Ammon's horn (tissue), 1 donor: ENCODE measurements around the gene RNF138.
"Not testable (repeated sequence)": the region's sequence is repeated elsewhere in the genome, so short reads cannot be mapped to it uniquely, and the experiment has no call there.

Source experiments
- DNase-seq: peaks from one replicate; pipeline ENCODE4 v3.0.0-alpha.2; 2016; ENCODE audit warnings: low spot score

Gene RNF138

GRCh38 chr18:32091724-32092421, at the start of gene RNF138:
TSS of gene RNF138 (plus strand) at chr18:32091874. CDS start at chr18:32092777, 903 bp downstream.
- peak; percentile 90 for DNase-seq

GRCh38 chr18:32042337-32042736, 49.3 kb upstream of the RNF138 start:
- DNase-seq = peak; percentile 28

- DNase-seq = peak; percentile 64
Measured at GRCh38 chr18:32048507-32049091, 43.1 kb upstream of the RNF138 start.

GRCh38 chr18:32049393-32050171, 42.1 kb upstream of the RNF138 start:
- peak; percentile 48 for DNase-seq

- DNase-seq = no peak
Measured at GRCh38 chr18:32056613-32057358, 34.9 kb upstream of the RNF138 start.

- DNase-seq = no peak
Measured at GRCh38 chr18:32057624-32058165, 34.0 kb upstream of the RNF138 start.

- DNase-seq = no peak
Measured at GRCh38 chr18:32060026-32060425, 31.6 kb upstream of the RNF138 start.

- DNase-seq = no peak
Measured at GRCh38 chr18:32067375-32068167, 24.1 kb upstream of the RNF138 start.

GRCh38 chr18:32072321-32072720, 19.4 kb upstream of the RNF138 start:
- DNase-seq = peak; percentile 21

- DNase-seq = no peak
Measured at GRCh38 chr18:32074206-32074605, 17.5 kb upstream of the RNF138 start.

GRCh38 chr18:32078845-32079244, 12.8 kb upstream of the RNF138 start:
- DNase-seq = no peak

- no peak for DNase-seq
Measured at GRCh38 chr18:32081881-32082280, 9.8 kb upstream of the RNF138 start.

GRCh38 chr18:32083781-32084180, 7.9 kb upstream of the RNF138 start:
- no peak for DNase-seq

GRCh38 chr18:32086881-32087280, 4.8 kb upstream of the RNF138 start:
- DNase-seq = no peak

GRCh38 chr18:32090831-32091230, 843 bp upstream of the RNF138 start:
- DNase-seq = not testable (repeated sequence)

- no peak for DNase-seq
Measured at GRCh38 chr18:32091325-32091723, 350 bp upstream of the RNF138 start.

- peak; percentile 99 for DNase-seq
Measured at GRCh38 chr18:32092422-32093101, 888 bp downstream of the RNF138 start.

- peak; percentile 66 for DNase-seq
Measured at GRCh38 chr18:32093102-32093511, 1.4 kb downstream of the RNF138 start.

- DNase-seq = no peak
Measured at GRCh38 chr18:32093523-32093922, 1.8 kb downstream of the RNF138 start.

GRCh38 chr18:32095192-32095899, 3.7 kb downstream of the RNF138 start:
- no peak for DNase-seq
